Naive thymus-derived CD4-positive, alpha-beta T cell (primary cell): ENCODE measurements around the gene EFNA2. TPM values are rescaled to one million over a fixed set of nuclear protein-coding genes. Genes with fewer than 3 reads are reported as not detected.
A peak's percentile ranks its signal among the peaks of the same experiment; 100 is the strongest.

Source experiments
- ATAC-seq: fragments of 150-1000 bp; cut with Tn5 transposase; 2 replicates; pipeline ENCODE4 v1.10.0; 2021; ENCODE audit warnings: mild to moderate bottlenecking, moderate library complexity
- CTCF ChIA-PET: fragments of 350-600 bp; sonication (Branson Sonifier 250); formaldehyde crosslinking; loops from one replicate; lab custom pipeline; 2021; ENCODE audit warnings: antibody characterized with exemption; lab: Charles Lee
- POLR2A ChIA-PET: fragments of 350-600 bp; sonication (Branson Sonifier 250); formaldehyde crosslinking; loops from one replicate; lab custom pipeline; 2021; ENCODE audit warnings: antibody characterized with exemption, inconsistent platforms; lab: Charles Lee
- DNase-seq, 9 donors: peaks; one replicate each; pipeline versions ENCODE4 v3.0.0 to v3.0.0-alpha.2; 2020 to 2022; ENCODE audit warnings: mixed read lengths in 1 of 9
- H3K27ac ChIP-seq: one replicate; pipeline ENCODE4 v1.7.0; 2013; ENCODE audit warnings: mild to moderate bottlenecking, low read depth, low read length, moderate library complexity
- H3K27me3 ChIP-seq, 2 donors: one replicate each; pipeline ENCODE4 v1.7.0; 2013; ENCODE audit warnings: low read length in 2 of 2, mild to moderate bottlenecking in 2 of 2, moderate library complexity in 2 of 2; ENCODE audit not compliant: control insufficient read depth in 2 of 2, insufficient read depth in 2 of 2
- H3K36me3 ChIP-seq, 3 experiments: 1 replicate in 2 of 3; 2 replicates in 1 of 3; pipeline ENCODE4 v1.7.0; 2013; ENCODE audit warnings: low read length in 3 of 3, mild to moderate bottlenecking in 3 of 3, moderate library complexity in 1 of 3; ENCODE audit not compliant: insufficient read depth in 3 of 3, control insufficient read depth in 2 of 3
- H3K4me1 ChIP-seq, 2 donors: one replicate each; pipeline ENCODE4 v1.7.0; 2013; ENCODE audit warnings: low read length in 2 of 2, mild to moderate bottlenecking in 2 of 2, moderate library complexity in 1 of 2; ENCODE audit not compliant: control insufficient read depth in 2 of 2, insufficient read depth in 2 of 2
- H3K4me3 ChIP-seq: 2 replicates; pipeline ENCODE4 v1.7.0; 2013; ENCODE audit warnings: mild to moderate bottlenecking, low read length
- H3K9me3 ChIP-seq, 3 experiments: 1 replicate in 2 of 3; 2 replicates in 1 of 3; pipeline ENCODE4 v1.7.0; 2013; ENCODE audit warnings: low read length in 3 of 3; ENCODE audit not compliant: control insufficient read depth in 2 of 3
- H3K27ac Mint-ChIP-seq, 9 donors: one replicate each; pipeline ENCODE4 v1.8.0; 2020 to 2022; ENCODE audit warnings: mixed read lengths in 9 of 9, mild to moderate bottlenecking in 8 of 9, moderate library complexity in 5 of 9, inconsistent platforms in 2 of 9
- H3K27me3 Mint-ChIP-seq, 5 donors: one replicate each; pipeline ENCODE4 v1.8.0; 2021 to 2022; ENCODE audit warnings: mixed read lengths in 5 of 5, mild to moderate bottlenecking in 1 of 5
- H3K36me3 Mint-ChIP-seq, 5 donors: one replicate each; pipeline ENCODE4 v1.8.0; 2020 to 2022; ENCODE audit warnings: mixed read lengths in 5 of 5, mild to moderate bottlenecking in 3 of 5, inconsistent platforms in 1 of 5
- H3K4me1 Mint-ChIP-seq, 7 donors: one replicate each; pipeline ENCODE4 v1.8.0; 2020 to 2022; ENCODE audit warnings: mixed read lengths in 7 of 7, mild to moderate bottlenecking in 3 of 7, inconsistent platforms in 1 of 7
- H3K4me3 Mint-ChIP-seq, 10 donors: one replicate each; pipeline ENCODE4 v1.8.0; 2020 to 2022; ENCODE audit warnings: mild to moderate bottlenecking in 10 of 10, mixed read lengths in 10 of 10, moderate library complexity in 6 of 10, inconsistent platforms in 2 of 10
- H3K9me3 Mint-ChIP-seq, 11 donors: one replicate each; pipeline ENCODE4 v1.8.0; 2020 to 2022; ENCODE audit warnings: mixed read lengths in 11 of 11, mild to moderate bottlenecking in 4 of 11, inconsistent platforms in 1 of 11, moderate library complexity in 1 of 11
- intact Hi-C, 2 donors: fragments of 100-400 bp; cut with micrococcal nuclease; formaldehyde crosslinking; loops; one replicate each; pipeline ENCODE4 v1.15.1; 2023
- polyA plus RNA-seq, 2 donors: library from polyadenylated mRNA; unstranded; fragments of 300-500 nt; fragmentation: Illumina TruSeq; gene quantifications; one replicate each; pipeline ENCODE4 v1.2.3, GENCODE V29; 2021
- total RNA-seq, 6 experiments: library from RNA in 5 of 6; stranded (reverse) in 5 of 6; gene quantifications; 1 replicate in 5 of 6; 2 replicates in 1 of 6; pipeline ENCODE4 v1.2.3 and lab custom pipeline; 2021 to 2026

EFNA2 gene
- total and polyA plus RNA-seq, 7 experiments from 2014 or later, result not detected

DNA sequence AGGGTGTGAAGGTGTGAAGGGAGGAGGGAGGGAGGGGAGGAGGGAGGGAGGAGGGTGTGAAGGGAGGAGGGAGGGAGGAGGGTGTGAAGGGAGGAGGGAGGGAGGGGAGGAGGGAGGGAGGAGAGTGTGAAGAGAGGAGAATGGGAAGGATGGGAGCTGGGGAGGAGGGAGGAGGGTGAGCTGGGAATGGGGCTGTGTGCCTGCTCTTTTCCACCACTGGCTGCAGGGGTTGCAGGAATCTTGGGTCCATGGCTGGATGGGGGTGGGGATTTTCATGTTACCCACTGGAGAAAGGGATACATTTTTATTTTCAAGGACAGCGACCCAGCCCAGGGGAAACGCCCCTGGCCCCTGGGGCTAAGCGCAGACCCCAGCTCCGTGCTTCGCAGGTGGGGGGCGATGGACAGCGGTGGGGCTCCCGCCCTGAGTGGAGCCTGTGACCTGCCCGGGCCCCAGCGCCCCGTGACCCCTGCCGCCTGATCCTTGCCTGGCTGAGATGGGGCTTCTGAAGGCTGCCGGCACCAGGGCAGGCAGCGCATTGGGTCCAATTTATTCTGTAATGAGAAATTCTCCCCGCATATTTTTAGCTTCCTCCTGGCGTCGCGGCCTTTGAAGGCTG, 3.0 kb upstream of the EFNA2 start:
- Histone ChIP-seq H3K27me3 (peaks cover 0 to 3% of the 10 kb centered on the region in 2 donors), H3K4me1 (peaks cover 0 to 4% of the 10 kb centered on the region in 2 donors), H3K9me3 (no peaks in the 10 kb centered on the region), H3K4me3 (no peak overlapping the region), H3K27ac (no peak overlapping the region), H3K36me3 (peaks cover 0 to 23% (median 0%) of the 10 kb centered on the region in 3 experiments)
- DNase-seq (no peak), ATAC-seq (no peak)
- Mint-ChIP-seq H3K36me3 (peaks cover 0 to 15% (median 3%) of the 10 kb centered on the region in 5 donors), H3K4me3 (no peak overlapping the region), H3K4me1 (peaks cover 7 to 26% (median 13%) of the 10 kb centered on the region in 7 donors), H3K27me3 (peaks cover 12 to 26% (median 18%) of the 10 kb centered on the region in 5 donors), H3K9me3 (peaks cover 0 to 1% (median 0%) of the 10 kb centered on the region in 11 donors), H3K27ac (no peak overlapping the region)
- POLR2A ChIA-PET, result interaction anchor here (0.6 kb wide), 1 partner anchor 103 kb away, joined by 3 read pairs; no protein-coding TSS in a partner anchor
- CTCF ChIA-PET, result no interaction called here
- intact Hi-C loops, result no loop called here

DNA sequence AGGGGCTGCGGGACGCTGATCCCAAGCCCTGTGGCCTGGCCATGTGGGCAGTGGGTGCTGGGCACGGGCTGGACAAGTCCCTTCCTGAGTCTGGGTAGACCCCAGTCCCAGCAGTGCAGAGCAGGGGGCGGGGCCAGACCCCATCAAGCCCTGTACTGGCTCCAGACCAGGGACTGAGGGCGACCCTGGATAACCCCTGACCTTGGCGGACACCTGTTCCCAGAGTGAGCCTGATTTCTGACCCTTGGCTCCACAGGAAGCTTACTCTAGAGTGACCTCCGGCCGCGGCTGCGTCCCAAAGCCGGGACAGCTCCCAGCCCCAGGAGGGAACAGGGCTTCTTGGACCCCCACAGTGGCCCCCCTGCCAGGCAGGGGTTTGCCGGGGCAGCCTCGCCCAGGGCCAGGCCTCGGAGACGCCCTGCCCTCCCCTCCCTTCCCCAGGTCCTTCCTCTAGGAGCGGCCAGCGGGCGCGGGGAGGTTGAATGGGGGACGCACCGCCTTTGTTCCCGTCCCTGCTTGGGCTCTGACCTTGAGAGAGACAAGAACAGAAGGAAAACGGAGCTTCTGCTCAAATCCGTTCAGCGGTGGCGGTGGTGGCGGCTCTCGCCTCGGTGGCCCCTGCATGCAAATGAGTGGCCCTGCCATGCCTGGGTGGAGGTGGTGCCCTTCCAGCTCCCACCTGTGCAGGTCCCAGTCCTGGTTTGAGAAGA, 2.3 kb upstream of the EFNA2 start:
- Histone ChIP-seq H3K4me1 (peaks cover 0 to 4% of the 10 kb centered on the region in 2 donors), H3K27ac (no peak overlapping the region), H3K36me3 (peaks cover 0 to 18% (median 0%) of the 10 kb centered on the region in 3 experiments), H3K4me3 (no peak overlapping the region), H3K27me3 (peaks cover 0 to 3% of the 10 kb centered on the region in 2 donors), H3K9me3 (no peaks in the 10 kb centered on the region)
- no peak overlapping the region for H3K4me3 Mint-ChIP-seq
- POLR2A ChIA-PET, result no interaction called here
- peaks cover 12 to 31% (median 20%) of the 10 kb centered on the region in 5 donors for H3K27me3 Mint-ChIP-seq
- peaks cover 7 to 26% (median 13%) of the 10 kb centered on the region in 7 donors for H3K4me1 Mint-ChIP-seq
- CTCF ChIA-PET, result no interaction called here
- intact Hi-C loops, result no loop called here
- DNase-seq (no peak), ATAC-seq (no peak)
- peaks cover 0 to 1% (median 0%) of the 10 kb centered on the region in 11 donors for H3K9me3 Mint-ChIP-seq
- peaks cover 0 to 11% (median 3%) of the 10 kb centered on the region in 5 donors for H3K36me3 Mint-ChIP-seq
- no peak overlapping the region for H3K27ac Mint-ChIP-seq

DNA sequence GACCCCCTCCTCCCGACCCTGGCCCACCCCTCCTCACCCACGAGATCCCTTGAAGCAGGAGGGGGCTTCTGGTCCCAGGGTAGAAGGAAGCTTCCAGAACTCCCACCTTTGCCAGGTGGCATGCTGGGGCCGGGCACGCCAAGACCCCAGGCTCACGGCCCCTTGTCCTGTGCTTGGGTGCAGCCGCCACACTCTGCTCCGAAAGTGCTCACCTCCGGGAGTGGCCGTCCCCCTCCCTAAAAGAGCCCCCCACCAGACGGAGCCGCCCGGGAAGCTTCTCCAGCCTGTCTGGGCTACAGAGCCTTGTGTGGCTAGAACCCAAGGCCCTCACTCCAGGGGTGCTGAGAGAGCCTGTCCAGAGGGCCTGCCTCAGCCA, 1.8 kb upstream of the EFNA2 start:
- Histone ChIP-seq H3K27ac (no peak overlapping the region), H3K4me3 (no peak overlapping the region), H3K36me3 (peaks cover 0 to 12% (median 0%) of the 10 kb centered on the region in 3 experiments), H3K27me3 (peaks cover 0 to 3% of the 10 kb centered on the region in 2 donors), H3K9me3 (no peaks in the 10 kb centered on the region), H3K4me1 (peaks cover 0 to 4% of the 10 kb centered on the region in 2 donors)
- Mint-ChIP-seq H3K4me3 (peak overlapping the region in 4 of 10 donors; percentile 18 to 69 (median 52)), H3K27me3 (peaks cover 12 to 32% (median 20%) of the 10 kb centered on the region in 5 donors), H3K36me3 (peaks cover 0 to 11% (median 3%) of the 10 kb centered on the region in 5 donors), H3K27ac (peak overlapping the region in 1 of 9 donors; percentile 61), H3K9me3 (peaks cover 0 to 1% (median 0%) of the 10 kb centered on the region in 11 donors), H3K4me1 (peaks cover 7 to 26% (median 13%) of the 10 kb centered on the region in 7 donors)
- ChIA-PET POLR2A (no interaction called here), CTCF (no interaction called here)
- no peak for DNase-seq
- intact Hi-C loops, result no loop called here
- ATAC-seq, result no peak

DNA sequence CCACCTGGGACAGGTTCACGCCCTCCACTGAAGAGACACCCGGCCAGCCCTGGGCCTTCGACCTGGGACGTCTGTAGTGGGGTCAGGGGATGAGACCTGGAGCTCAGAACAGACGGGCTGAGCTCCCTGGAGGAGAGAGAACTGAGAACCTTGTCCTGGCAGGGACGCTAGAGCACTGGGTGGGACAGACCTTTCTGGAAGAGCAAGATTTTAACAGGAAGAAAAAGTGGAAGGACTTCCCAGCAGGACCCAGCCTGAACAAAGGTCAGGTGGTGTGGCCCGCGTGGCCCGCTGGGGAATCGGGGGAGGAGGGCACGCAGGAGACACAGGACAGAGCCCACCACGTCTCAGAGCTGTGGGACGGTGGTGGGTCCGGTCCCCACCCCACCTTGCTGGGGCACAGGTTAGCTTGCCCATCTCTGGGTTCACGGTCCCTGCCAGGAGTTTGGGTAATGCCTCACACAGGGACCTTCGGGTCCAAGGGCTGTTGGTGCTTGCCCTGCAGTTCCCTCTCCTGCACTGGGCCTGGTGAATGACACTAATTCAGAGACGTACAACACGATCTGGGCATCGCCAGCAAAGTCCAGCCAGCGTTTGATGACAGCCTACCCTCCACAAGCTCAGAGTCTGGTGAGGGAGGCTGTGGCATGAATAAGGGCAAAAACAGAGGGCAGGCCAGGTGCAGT, 1.2 kb upstream of the EFNA2 start:
- peak overlapping the region in 9 of 10 donors; percentile 2 to 69 (median 46) for H3K4me3 Mint-ChIP-seq

DNA sequence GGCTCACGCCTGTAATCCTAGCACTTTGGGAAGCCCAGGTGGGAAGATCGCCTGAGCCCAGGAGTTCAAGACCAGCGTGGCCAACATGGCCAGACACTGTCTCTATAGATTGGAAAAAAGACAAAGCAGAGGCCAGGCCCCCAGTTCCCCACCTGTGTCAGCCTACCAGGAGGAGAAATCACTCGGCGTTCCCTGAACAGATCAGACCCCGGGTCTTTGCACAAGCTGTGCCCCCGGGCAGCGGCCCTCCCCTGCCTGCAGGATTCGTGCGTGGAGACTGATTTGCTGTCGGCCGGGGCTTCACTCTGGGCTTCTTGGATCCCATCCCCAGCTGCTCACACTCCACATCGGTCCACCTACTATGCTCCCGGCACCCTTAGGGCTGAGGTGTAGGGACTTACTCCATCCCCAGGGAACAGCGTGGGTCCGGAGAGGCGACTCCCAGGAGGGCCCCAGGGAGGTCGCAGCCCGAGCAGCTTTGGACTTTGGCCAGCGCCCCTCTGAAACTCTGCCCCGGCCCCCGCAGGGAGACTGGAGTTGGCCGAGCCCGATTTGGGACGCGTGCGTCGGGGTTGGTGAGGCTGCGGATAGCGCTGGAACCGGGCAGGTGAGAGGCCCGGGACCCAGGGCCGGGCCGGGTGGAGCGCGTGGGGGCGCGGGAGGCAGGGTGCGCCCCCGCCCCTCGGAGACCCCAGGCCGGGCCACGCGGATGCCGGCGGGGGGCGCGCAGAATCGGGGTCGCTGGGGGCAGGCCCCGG, 515 bp upstream of the EFNA2 start:
- peaks cover 0 to 1% (median 0%) of the 10 kb centered on the region in 11 donors for H3K9me3 Mint-ChIP-seq
- H3K4me1 Mint-ChIP-seq, result peaks cover under 1 to 17% (median 8%) of the 10 kb centered on the region in 7 donors
- POLR2A ChIA-PET, result no interaction called here
- CTCF ChIA-PET, result no interaction called here
- no peak overlapping the region for H3K4me3 ChIP-seq
- no peaks in the 10 kb centered on the region for H3K9me3 ChIP-seq
- no peak for DNase-seq
- intact Hi-C loops, result no loop called here
- peaks cover 0 to 3% (median 0%) of the 10 kb centered on the region in 5 donors for H3K36me3 Mint-ChIP-seq
- H3K27me3 Mint-ChIP-seq, result peaks cover 12 to 35% (median 20%) of the 10 kb centered on the region in 5 donors
- H3K4me3 Mint-ChIP-seq, result peak overlapping the region; percentile 15 to 69 (median 44)
- ATAC-seq, result no peak
- no peak overlapping the region for H3K27ac ChIP-seq
- peaks cover 0 to 4% of the 10 kb centered on the region in 2 donors for H3K4me1 ChIP-seq
- peaks cover 0 to under 1% (median 0%) of the 10 kb centered on the region in 3 experiments for H3K36me3 ChIP-seq
- H3K27me3 ChIP-seq, result peaks cover 0 to 3% of the 10 kb centered on the region in 2 donors
- H3K27ac Mint-ChIP-seq, result no peak overlapping the region

More for the DNA sequence above, 1.2 kb upstream of the EFNA2 start:
- Mint-ChIP-seq H3K27me3 (peaks cover 12 to 35% (median 20%) of the 10 kb centered on the region in 5 donors), H3K36me3 (peaks cover 0 to 10% (median 3%) of the 10 kb centered on the region in 5 donors), H3K4me1 (peaks cover 7 to 23% (median 13%) of the 10 kb centered on the region in 7 donors), H3K27ac (peak overlapping the region in 1 of 9 donors; percentile 61), H3K9me3 (peaks cover 0 to 1% (median 0%) of the 10 kb centered on the region in 11 donors)
- peaks cover 0 to 4% of the 10 kb centered on the region in 2 donors for H3K4me1 ChIP-seq
- peaks cover 0 to 7% (median 0%) of the 10 kb centered on the region in 3 experiments for H3K36me3 ChIP-seq
- intact Hi-C loops, result no loop called here
- H3K27ac ChIP-seq, result no peak overlapping the region
- peaks cover 0 to 3% of the 10 kb centered on the region in 2 donors for H3K27me3 ChIP-seq
- H3K4me3 ChIP-seq, result no peak overlapping the region
- ChIA-PET CTCF (no interaction called here), POLR2A (no interaction called here)
- H3K9me3 ChIP-seq, result no peaks in the 10 kb centered on the region
- ATAC-seq, result no peak
- DNase-seq, result no peak
